Left lung (tissue), 10 donors: ENCODE data around the gene ERI3. TPM values are rescaled to one million over a fixed set of nuclear protein-coding genes. Genes with fewer than 3 reads are reported as not detected.

ENCODE experiments used
- ATAC-seq: fragments of 200-7000 bp; cut with Tn5 transposase; one replicate; pipeline ENCODE4 v1.9.1; 2020; ENCODE audit warnings: moderate library complexity
- DNase-seq, 4 donors: peaks; one replicate each; pipeline ENCODE4 v3.0.0-alpha.2; 2013 to 2020
- H3K27ac ChIP-seq, 2 donors: fragments of 200-600 bp; sonication (generic) in 1 of 2; one replicate each; pipeline versions ENCODE4 v1.5.0 to v1.8.0; 2020 to 2021
- H3K27me3 ChIP-seq, 2 donors: fragments of 200-600 bp; sonication (generic) in 1 of 2; one replicate each; pipeline versions ENCODE4 v1.5.0 to v1.8.0; 2020 to 2021
- H3K36me3 ChIP-seq, 2 donors: fragments of 200-600 bp; sonication (generic) in 1 of 2; one replicate each; pipeline versions ENCODE4 v1.5.0 to v1.8.0; 2020 to 2021
- H3K4me1 ChIP-seq, 2 donors: fragments of 200-600 bp; one replicate each; pipeline ENCODE4 v1.8.0; 2021
- H3K4me3 ChIP-seq, 2 donors: fragments of 200-600 bp; sonication (generic) in 1 of 2; one replicate each; pipeline versions ENCODE4 v1.5.0 to v1.8.0; 2020 to 2021; ENCODE audit warnings: mild to moderate bottlenecking in 1 of 2
- H3K9me3 ChIP-seq, 2 donors: fragments of 200-600 bp; sonication (generic) in 1 of 2; one replicate each; pipeline versions ENCODE4 v1.5.0 to v1.8.0; 2020 to 2021
- intact Hi-C, 2 donors: fragments of 100-400 bp; cut with DNase I; formaldehyde crosslinking; loops; one replicate each; pipeline versions ENCODE4 v1.11.2 to v1.14.2; 2022
- polyA plus RNA-seq, 6 donors: library from polyadenylated mRNA; unstranded; fragments of 120-200 nt; gene quantifications; one replicate each; pipeline ENCODE4 v1.2.1, GENCODE V29; 2013; ENCODE audit not compliant: insufficient read length in 6 of 6
- total RNA-seq, 2 donors: library from RNA; stranded (reverse); fragmentation: NEBNext Ultra II Directional; extraction: Animal tissue kit (Norgen Biotek cat#: 25700); gene quantifications; one replicate each; pipeline ENCODE4 v1.2.1, GENCODE V29; 2021
- TF ChIP-seq, protein P1 (sequence below), 2 donors: fragments of 200-600 bp; sonication (generic) in 1 of 2; IDR thresholded peaks; one replicate each; pipeline versions ENCODE4 v1.5.0 to v1.8.0; 2021; ENCODE audit warnings: antibody characterized with exemption in 2 of 2
- donor health status: DM: no; HTN: yes; CAD: no.
- donor health status: DM: no; HTN: no; CAD: no.

The ERI3 gene
- total and polyA plus RNA-seq, 8 donors: 44.5 to 70.7 (median 65.3) TPM

- intact Hi-C loops: no loop called here
- H3K4me3 ChIP-seq: no peak overlapping the region
These were observed 136.4 kb downstream of the ERI3 start for GRCh38 chr1:44218503-44219300.

GRCh38 chr1:44217809-44218410 is 137.1 kb downstream of the ERI3 start:
- Histone ChIP-seq H3K9me3 (no peaks in the 10 kb centered on the region), H3K4me1 (peaks cover under 1 to 17% of the 10 kb centered on the region in 2 donors), H3K36me3 (peaks cover 0 to 75% of the 10 kb centered on the region in 2 donors), H3K27me3 (no peaks in the 10 kb centered on the region), H3K27ac (no peak overlapping the region), H3K4me3 (no peak overlapping the region)
- intact Hi-C loops: no loop called here
- ATAC-seq (peak; percentile 64), DNase-seq (peak in 1 of 4 donors; percentile 62)
- TF ChIP-seq, protein P1, sequence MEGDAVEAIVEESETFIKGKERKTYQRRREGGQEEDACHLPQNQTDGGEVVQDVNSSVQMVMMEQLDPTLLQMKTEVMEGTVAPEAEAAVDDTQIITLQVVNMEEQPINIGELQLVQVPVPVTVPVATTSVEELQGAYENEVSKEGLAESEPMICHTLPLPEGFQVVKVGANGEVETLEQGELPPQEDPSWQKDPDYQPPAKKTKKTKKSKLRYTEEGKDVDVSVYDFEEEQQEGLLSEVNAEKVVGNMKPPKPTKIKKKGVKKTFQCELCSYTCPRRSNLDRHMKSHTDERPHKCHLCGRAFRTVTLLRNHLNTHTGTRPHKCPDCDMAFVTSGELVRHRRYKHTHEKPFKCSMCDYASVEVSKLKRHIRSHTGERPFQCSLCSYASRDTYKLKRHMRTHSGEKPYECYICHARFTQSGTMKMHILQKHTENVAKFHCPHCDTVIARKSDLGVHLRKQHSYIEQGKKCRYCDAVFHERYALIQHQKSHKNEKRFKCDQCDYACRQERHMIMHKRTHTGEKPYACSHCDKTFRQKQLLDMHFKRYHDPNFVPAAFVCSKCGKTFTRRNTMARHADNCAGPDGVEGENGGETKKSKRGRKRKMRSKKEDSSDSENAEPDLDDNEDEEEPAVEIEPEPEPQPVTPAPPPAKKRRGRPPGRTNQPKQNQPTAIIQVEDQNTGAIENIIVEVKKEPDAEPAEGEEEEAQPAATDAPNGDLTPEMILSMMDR (IDR thresholded peaks at IDR 0.05): peak; percentile 72 to 94

More at GRCh38 chr1:44218503-44219300, 136.4 kb downstream of the ERI3 start:
- Histone ChIP-seq H3K4me1 (peaks cover 0 to 16% of the 10 kb centered on the region in 2 donors), H3K9me3 (no peaks in the 10 kb centered on the region), H3K27ac (no peak overlapping the region), H3K27me3 (no peaks in the 10 kb centered on the region), H3K36me3 (peaks cover 0 to 75% of the 10 kb centered on the region in 2 donors)
- TF ChIP-seq, protein P1 (IDR thresholded peaks at IDR 0.05): no peak
- ATAC-seq (no peak), DNase-seq (no peak)

DNA sequence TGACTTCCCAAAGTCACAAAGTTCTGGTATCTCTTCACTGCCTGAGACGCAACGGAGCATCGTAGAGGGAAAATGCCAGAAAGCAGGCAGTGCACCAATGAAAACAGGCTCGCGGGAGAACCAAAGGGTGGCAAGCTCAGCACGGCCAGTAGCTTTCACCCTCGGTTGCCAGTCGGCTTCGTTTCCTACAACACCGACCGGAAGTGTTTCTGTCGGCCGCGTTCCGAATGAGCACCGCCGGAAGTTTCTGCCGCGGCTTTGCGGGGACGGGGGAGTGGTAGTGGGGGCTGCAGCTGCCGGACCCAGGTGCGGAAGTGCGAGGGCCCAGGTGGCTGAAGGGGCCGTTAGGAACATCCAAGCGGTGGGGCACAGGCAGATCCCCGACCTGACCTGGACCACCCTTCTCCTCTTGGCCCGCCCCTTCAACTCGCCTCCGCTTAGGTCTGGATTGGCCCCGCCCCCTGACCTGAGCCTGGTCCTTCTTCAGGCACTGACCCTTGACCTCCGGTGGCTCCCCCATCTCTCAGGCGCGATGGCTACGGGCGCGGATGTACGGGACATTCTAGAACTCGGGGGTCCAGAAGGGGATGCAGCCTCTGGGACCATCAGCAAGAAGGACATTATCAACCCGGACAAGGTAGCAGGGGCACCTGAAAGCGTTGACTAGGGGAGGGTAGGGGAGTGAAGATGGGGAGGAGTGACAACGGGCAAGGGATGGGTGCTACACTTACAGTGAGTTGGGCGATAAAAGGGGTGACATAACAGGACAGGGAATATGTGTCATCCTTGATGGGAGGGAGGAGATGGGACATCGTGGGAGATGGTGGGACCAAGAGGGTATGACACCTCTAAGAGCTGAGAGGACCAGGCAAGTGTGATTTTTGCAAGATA is 141.6 kb downstream of the ERI3 start, which contains the start of gene DMAP1:
Gene DMAP1 (plus strand): TSS at position 250 of the 891 bp plus-strand sequence. CDS start 283 bp downstream, at position 533.
- DNase-seq (peak; percentile 79 to 92 (median 85)), ATAC-seq (peak; percentile 97)
- Histone ChIP-seq H3K4me1 (peaks cover 6 to 18% of the 10 kb centered on the region in 2 donors), H3K4me3 (peak within 1 kb of the TSS; percentile 75 to 90), H3K27ac (peak within 1 kb of the TSS; percentile 63 to 77), H3K9me3 (no peaks in the 10 kb centered on the region), H3K27me3 (no peaks in the 10 kb centered on the region), H3K36me3 (peaks cover 0 to 36% of the 10 kb centered on the region in 2 donors)
- TF ChIP-seq, protein P1 (IDR thresholded peaks at IDR 0.05): no peak
- intact Hi-C loops: no loop called here

- Histone ChIP-seq H3K4me3 (peak overlapping the region; percentile 75 to 90), H3K27ac (peak overlapping the region in 1 of 2 donors; percentile 77), H3K4me1 (peaks cover 6 to 18% of the 10 kb centered on the region in 2 donors), H3K27me3 (no peaks in the 10 kb centered on the region), H3K9me3 (no peaks in the 10 kb centered on the region), H3K36me3 (peaks cover 0 to 29% of the 10 kb centered on the region in 2 donors)
- TF ChIP-seq, protein P1 (IDR thresholded peaks at IDR 0.05): no peak
- no peak for ATAC-seq
- DNase-seq: no peak
- intact Hi-C loops: no loop called here
These were observed 142.5 kb downstream of the ERI3 start for GRCh38 chr1:44212355-44213221.
